Neutrophil (primary cell): ENCODE measurements around the gene MAST1.
A peak's percentile ranks its signal among the peaks of the same experiment; 100 is the strongest.
"Not testable (repeated sequence)": the region's sequence is repeated elsewhere in the genome, so short reads cannot be mapped to it uniquely, and the experiment has no call there.

ENCODE experiments used
- H3K27ac ChIP-seq: fragments of 200-600 bp; sonication (generic); 2 replicates; pipeline ENCODE4 v1.5.1; 2016; ENCODE audit warnings: mild to moderate bottlenecking, moderate library complexity
- H3K27me3 ChIP-seq: fragments of 200-600 bp; sonication (generic); 2 replicates; pipeline ENCODE4 v1.6.0; 2016; ENCODE audit warnings: mild to moderate bottlenecking
- H3K36me3 ChIP-seq: fragments of 200-600 bp; sonication (generic); 2 replicates; pipeline ENCODE4 v1.5.1; 2017
- H3K4me1 ChIP-seq, 2 experiments: fragments of 200-600 bp in 1 of 2; sonication (generic) in 1 of 2; 1 replicate in 1 of 2; 2 replicates in 1 of 2; pipeline versions ENCODE4 v1.5.1 to v1.6.1; 2013 to 2016; ENCODE audit warnings: low read depth in 1 of 2, low read length in 1 of 2, mild to moderate bottlenecking in 1 of 2, moderate library complexity in 1 of 2; ENCODE audit not compliant: control insufficient read depth in 1 of 2, insufficient read depth in 1 of 2
- H3K4me3 ChIP-seq, 2 experiments: fragments of 200-600 bp in 1 of 2; sonication (generic) in 1 of 2; 1 replicate in 1 of 2; 2 replicates in 1 of 2; pipeline ENCODE4 v1.5.1; 2013 to 2016; ENCODE audit warnings: low read depth in 1 of 2, low read length in 1 of 2, mild to moderate bottlenecking in 1 of 2, moderate library complexity in 1 of 2
- H3K9me3 ChIP-seq: fragments of 200-600 bp; sonication (generic); 2 replicates; pipeline ENCODE4 v1.5.1; 2016
- CTCF ChIP-seq: fragments of 200-600 bp; sonication (generic); IDR thresholded peaks from 2 replicates; pipeline ENCODE4 v1.5.1; 2016; ENCODE audit warnings: antibody characterized with exemption

Gene MAST1

DNA sequence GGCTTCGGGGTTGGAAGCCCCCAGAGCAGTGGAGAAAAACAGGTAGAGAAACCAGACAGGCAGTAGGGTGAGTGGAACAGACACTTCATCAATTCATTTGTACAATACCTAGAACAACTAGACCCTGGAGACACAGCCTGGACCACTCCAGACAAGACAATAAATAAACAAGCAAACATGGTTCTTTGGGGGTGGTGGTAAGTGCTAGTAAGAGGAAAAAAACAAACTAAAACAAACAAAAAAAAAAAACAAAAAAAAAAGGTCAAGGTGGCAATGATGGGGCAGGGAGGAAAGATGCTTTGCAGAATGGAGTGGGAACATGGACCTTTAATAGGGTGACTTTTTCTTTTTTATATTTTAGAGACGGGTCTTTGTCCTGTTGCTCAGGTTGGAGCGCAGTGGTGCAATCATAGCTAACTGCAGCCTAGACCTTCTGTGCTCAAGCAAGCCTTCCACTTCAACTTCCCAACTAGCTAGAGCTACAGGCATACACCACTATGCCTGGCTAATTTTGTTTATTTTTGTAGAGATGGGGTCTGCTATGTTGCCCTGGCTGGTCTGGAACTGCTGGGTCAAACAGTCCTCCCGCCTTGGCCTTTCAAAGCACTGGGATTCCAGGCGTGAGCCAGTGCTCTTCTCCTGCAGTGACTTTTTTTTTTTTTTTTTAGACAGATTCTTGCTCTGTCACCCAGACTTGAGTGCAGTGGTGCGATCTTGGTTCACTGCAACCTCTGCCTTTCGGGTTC, 43.9 kb upstream of the MAST1 start:
- peak overlapping the region; percentile 87 to 99 for H3K4me3 ChIP-seq
- H3K27ac ChIP-seq = peak overlapping the region; percentile 100
- H3K4me1 ChIP-seq = peaks cover 25 to 34% of the 10 kb centered on the region in 2 experiments
- peaks cover 8% of the 10 kb centered on the region for H3K36me3 ChIP-seq
- no peak for TF ChIP-seq CTCF
- H3K27me3 ChIP-seq = no peaks in the 10 kb centered on the region
- H3K9me3 ChIP-seq = no peaks in the 10 kb centered on the region

GRCh38 chr19:12794971-12795381, 43.3 kb upstream of the MAST1 start:
- peak overlapping the region; percentile 87 to 99 for H3K4me3 ChIP-seq
- peak overlapping the region; percentile 100 for H3K27ac ChIP-seq
- TF ChIP-seq CTCF = no peak
- H3K27me3 ChIP-seq = peaks cover 6% of the 10 kb centered on the region
- H3K36me3 ChIP-seq = peaks cover 8% of the 10 kb centered on the region
- peaks cover 25 to 33% of the 10 kb centered on the region in 2 experiments for H3K4me1 ChIP-seq
- no peaks in the 10 kb centered on the region for H3K9me3 ChIP-seq

DNA sequence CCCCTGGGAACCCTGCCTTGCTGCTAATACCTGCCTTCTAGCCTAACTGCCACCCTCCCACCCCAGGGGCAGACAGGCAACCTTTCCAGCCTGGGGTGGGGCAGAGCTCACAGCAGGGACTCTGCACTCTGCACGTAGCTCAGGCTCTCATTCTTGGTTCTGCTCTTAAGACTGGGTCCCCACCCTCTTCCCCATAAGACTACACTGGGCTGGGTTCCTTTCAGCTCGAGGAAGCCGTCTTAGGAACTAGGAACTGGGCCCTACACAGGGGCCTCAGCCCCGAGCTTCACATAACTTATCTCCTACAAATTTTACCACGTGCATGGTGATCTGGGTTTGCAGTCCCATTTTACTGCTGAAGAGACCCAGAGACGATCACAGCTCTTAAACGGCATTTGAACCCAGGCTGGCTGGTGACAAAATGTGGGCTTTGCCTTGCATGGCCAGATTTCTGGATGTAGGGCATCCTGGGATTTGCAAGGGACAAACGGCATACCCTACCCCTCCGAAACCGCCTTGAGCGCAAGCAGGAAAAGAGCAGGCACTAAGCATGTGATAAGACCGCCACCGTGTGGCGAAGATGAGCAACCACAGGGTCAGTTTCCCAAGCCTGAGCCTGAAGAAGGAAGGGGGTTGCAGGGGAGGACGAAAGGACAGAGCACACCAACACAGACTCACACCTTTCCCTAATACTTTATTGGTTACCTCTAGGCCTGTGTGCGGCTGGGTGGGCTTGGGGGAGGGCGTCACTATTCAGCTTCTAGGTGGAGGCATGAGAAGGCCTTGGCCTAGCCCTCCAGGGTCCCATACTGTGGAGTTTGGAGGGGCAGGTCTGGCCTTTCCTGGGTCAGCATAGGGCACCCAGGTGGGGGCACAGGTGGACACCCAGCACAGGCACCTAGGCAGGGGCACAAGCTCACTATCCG, 41.9 kb upstream of the MAST1 start:
- peak overlapping the region; percentile 65 for H3K27ac ChIP-seq

DNA sequence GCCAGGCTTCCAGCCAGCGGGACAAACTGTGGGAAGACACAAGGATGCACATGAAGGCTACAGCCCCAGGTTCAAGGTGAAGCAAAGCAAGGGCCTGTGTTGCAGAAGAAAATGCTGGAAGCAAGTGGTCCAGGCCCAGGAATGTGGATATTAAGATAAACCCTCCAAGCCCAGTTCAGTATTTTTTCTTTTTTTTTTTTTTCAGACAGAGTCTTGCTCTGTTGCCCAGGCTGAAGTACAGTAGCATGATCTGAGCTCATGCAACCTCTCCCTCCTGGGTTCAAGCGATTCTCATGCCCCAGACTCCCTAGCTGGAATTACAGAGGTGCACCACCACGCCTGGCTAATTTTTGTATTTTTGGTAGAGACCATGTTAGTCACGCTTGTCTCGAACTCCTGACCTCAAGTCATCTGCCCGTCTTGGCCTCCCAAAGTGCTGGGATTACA, 41.2 kb upstream of the MAST1 start:
- no peak for TF ChIP-seq CTCF
- no peaks in the 10 kb centered on the region for H3K9me3 ChIP-seq
- H3K27me3 ChIP-seq = peaks cover 28% of the 10 kb centered on the region
- H3K4me3 ChIP-seq = no peak overlapping the region
- peaks cover 41% of the 10 kb centered on the region in 2 experiments for H3K4me1 ChIP-seq
- H3K36me3 ChIP-seq = peaks cover 8% of the 10 kb centered on the region
- no peak overlapping the region for H3K27ac ChIP-seq

More for the DNA sequence above, 41.9 kb upstream of the MAST1 start:
- TF ChIP-seq CTCF = peak; percentile 96
- Histone ChIP-seq H3K36me3 (peaks cover 8% of the 10 kb centered on the region), H3K9me3 (no peaks in the 10 kb centered on the region), H3K4me3 (peak overlapping the region; percentile 47 to 52), H3K4me1 (peaks cover 34% of the 10 kb centered on the region in 2 experiments), H3K27me3 (peaks cover 20% of the 10 kb centered on the region)

DNA sequence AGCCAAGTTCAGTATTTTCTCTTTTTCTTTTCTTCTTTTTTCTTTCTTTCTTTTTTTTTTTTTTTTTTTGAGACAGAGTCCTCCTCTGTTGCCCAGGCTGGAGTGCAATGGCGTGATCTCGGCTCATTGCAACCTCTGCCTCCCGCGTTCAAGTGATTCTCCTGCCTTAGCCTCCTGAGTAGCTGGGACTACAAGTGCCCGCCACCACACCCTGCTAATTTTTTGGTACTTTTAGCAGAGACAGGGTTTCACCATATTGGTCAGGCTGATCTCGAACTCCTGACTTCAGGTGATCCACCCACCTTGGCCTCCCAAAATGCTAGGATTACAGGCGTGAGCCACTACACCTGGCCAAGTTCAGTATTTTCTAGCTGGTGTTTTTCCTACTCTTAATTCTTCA, 40.7 kb upstream of the MAST1 start:
- Histone ChIP-seq H3K4me1 (peaks cover 42 to 43% of the 10 kb centered on the region in 2 experiments), H3K27me3 (peaks cover 32% of the 10 kb centered on the region)
- not testable (repeated sequence) for H3K9me3 ChIP-seq, H3K27ac ChIP-seq, H3K36me3 ChIP-seq, H3K4me3 ChIP-seq
